GM19023 (cell line): ENCODE measurements around the gene TAX1BP3.

Experiments
- ATAC-seq: cut with Tn5 transposase; IDR thresholded peaks from one replicate; pipeline ENCODE4 v1.9.1; 2021; ENCODE audit warnings: mild to moderate bottlenecking, moderate library complexity; ENCODE audit not compliant: unreplicated experiment

TAX1BP3 gene

DNA sequence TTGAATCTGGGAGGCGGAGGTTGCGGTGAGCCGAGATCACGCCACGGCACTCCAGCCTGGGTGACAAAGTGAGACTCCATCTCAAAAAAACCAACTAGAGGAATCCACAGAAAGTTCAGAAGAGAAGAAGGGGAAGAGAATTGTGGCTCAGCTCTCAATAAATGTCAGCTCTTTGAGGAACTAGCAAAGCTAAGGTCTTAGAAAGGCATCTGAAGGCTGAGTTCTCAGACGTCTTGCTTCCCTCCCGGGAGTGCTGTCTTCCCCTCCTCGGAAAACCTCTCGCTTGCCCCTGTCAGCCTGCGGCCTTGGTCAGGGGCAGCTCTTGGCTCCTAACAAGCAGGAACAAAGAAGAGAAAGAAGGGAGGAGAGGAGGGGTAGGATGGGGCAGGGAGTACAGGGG is 37.6 kb downstream of the TAX1BP3 start:
- no peak for ATAC-seq

DNA sequence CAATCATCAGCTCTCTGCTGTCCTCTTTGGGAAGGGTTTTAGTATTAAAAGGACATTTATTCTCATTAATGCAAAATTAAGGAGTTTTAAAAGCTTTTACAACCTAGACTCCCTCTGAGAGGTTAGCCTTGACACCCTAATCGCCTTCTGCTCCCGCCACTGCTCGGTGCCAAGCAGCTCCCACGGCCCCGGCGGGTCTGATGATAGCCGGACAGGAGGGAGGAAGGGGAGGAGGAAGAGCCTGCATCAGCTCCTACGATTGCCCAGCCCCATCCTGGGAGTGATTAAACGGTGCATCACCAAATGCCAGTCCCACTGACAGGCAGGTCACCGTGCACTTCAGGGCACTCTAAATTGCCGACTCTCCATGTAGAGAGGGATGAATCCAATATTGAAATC is 40.6 kb downstream of the TAX1BP3 start:
- no peak for ATAC-seq

- ATAC-seq: no peak
These were observed 41.3 kb downstream of the TAX1BP3 start for GRCh38 chr17:3626831-3627768.

DNA sequence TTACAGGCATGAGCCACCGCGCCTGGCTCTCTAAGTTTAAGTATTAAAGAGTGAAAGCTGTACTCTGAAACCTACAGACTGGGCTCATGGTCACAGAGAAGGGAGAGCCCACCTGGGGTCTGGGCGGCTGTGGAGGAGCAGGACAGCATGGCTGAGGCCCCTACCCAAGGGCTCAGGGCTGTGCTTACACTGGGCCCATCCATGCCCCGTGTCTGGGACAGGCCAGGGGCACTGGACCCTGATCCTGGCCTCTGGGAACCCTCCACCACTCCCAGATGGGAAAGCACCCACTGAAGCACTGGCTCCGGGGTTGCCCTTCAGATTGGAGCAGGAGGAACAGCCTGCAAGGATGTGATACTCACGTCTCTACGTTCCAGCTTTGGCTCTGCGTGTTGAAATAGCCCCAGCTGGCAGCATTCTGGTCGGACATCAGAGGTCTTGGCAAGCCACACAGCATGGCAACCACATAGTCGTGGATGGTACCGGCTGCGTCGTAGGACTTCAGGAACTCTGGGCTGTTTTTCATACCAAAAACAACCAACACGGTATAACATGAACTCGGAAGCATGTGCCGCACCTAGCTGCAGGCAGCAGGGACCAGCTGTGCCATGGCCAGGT is 45.3 kb downstream of the TAX1BP3 start:
- no peak for ATAC-seq

DNA sequence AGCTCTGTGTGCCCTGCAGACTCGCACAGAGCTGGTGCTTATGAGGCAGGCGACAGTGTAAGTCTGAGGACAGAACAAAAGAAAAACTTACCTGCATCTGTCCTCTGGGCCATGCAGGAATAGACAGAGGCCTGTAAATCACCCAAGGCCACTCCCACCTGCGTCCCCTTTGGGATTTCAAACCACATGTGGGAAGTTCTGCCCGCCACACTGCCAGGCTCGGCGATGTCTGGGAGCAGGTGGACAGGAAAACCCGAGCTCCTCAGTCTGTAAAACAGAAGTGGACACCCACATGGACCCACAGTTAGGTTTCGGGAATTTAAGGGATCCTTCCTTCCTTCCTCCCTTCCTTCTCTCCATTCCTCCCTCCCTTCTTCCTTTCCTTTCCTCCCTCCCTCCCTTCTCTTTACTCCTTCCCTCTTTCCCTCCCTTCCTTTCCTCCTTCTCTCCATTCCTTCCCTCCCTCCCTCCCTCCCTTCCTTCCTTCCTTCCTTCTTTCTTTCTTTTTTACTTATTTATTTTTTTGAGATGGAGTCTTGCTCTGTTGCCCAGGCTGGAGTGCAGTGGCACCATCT is 47.1 kb downstream of the TAX1BP3 start:
- no peak for ATAC-seq

DNA sequence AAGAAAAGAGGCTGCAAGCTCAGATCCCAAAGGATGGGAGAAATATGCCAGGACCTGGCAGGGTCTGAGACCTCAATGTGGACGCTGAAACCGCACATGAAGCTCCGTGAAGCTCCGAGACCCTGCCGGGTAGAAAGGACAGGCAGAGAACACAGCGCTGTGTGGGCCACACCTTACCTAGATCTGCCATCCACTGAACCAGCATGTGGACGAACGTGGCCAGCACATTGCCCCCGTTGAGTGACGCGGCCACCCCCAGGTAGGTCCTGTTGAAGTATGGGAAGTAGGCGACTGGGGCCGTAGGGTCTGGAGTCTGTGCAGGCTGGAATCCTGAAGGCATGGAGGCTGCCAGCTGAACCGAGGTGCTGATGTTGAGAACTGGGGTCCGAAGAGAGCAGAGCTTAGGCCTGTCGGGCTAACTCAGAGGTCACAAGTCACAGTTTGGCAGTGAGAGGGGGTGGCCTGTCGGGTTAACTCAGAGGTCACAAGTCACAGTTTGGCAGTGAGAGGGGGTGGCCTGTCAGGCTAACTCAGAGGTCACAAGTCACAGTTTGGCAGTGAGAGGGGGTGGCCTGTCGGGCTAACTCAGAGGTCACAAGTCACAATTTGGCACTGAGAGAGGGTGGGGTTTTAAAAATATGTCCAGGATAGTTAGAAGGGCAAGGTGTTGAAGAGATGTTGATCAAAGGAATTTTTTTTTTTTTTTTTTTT is 53.1 kb downstream of the TAX1BP3 start:
- ATAC-seq: no peak

DNA sequence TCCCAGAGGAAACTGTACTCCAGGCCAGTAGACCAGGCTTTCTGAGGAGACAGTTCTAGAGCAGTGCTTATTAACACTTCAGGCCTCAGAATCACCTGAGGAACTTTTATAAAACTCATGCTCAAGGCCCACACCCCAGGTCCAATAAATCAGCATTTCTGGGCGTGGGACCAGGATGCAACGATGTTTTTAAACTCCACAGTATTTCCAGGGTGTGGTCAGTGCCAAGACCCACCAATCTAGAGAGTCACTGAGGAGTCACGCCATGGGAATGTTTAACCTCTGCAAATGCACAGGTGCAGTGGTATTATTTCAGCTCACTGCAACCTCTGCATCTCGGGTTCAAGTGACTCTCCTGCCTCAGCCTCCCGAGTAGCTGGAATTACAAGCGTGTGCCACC is 55.3 kb downstream of the TAX1BP3 start:
- no peak for ATAC-seq
